GM21515 (cell line): ENCODE results near the gene PRCP.
"Not testable (repeated sequence)": the region's sequence is repeated elsewhere in the genome, so short reads cannot be mapped to it uniquely, and the experiment has no call there.

Experiments used
- ATAC-seq: cut with Tn5 transposase; IDR thresholded peaks from one replicate; pipeline ENCODE4 v1.9.1; 2021; ENCODE audit not compliant: unreplicated experiment

PRCP gene

DNA sequence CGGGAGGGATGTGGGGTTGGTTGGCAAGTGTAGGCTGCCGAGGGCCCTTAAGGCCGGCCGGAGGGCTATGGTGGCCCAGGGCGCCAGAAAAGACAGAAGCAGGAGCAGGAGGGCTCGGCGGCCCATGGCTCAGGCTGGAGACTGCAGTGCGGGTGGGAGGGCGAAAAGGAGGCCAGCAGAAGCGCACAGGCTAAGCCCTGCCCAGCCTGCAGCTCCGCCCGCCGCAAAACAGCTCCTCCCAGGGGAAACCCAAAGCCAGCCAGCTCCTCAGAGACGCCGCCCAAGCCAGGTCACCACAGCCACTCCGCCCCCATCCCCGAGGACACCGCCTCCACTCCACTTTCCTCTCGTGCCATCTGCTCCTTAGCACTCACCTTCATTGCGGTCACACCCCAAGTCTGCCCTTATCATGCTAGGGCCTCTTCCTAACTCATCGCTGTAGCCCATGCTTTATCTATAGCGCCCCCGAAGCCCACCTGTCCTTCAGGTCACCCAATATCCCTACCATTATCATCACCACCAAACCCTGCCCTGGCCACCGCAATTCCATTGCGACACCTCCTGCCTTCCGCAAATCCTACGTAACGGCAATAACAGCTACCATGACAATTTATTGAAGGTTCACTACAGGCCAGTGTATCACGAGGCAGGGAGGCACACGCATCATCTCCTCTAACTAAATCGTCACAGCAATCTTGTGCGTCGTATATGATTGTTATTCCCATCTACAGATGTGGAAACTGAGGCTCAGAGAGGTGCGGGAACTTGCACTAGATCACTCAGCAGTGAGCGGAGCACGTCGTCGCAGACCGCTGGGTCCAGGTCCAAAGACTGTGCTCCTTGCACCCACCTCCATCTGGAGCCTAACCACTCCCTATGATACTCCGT is at the start of gene PRCP:
Gene PRCP, minus strand, starts transcription at position 154 of the 888 bp plus-strand sequence. Its CDS starts 28 bp downstream, at position 126.
- peak; percentile 81 for ATAC-seq

DNA sequence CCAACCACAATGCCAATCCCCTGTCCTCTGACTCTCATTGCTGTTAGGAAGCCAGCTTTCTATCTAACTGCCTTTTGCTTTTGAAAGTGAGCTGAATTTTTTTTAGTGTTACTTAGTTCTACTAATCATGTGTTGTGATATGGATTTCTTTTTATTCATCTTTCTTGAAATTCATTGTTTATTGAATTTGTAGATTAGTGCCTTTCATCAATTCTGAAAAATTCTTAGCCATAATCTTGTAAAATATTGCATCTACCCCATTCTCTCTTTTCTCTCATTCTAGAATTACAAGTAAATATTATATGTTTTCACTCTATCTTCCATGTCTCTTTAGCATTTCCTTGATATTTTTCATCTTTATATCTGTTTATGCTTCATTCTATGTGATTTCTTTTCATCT is 49.1 kb upstream of the PRCP start:
- ATAC-seq, result no peak

DNA sequence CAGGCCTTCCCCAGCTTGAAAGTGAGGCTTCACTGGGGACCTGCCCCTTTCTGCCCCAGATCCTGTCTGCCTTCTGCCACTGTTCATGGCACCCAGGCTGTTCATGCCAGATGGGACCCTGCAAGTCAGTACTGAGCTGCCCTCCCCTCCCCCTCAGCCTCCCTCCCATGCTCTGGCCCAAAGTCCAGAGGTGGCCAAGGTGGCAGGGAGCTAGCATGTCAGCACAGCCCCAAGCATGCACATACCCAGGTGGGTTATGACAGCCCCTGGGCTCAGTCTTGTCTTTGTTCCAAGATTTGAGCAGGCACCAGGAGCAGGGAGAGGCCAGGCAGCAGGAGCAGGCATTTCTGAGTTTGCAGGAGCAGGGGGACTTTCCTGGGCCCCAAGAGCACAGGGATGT is 45.5 kb upstream of the PRCP start:
- no peak for ATAC-seq

DNA sequence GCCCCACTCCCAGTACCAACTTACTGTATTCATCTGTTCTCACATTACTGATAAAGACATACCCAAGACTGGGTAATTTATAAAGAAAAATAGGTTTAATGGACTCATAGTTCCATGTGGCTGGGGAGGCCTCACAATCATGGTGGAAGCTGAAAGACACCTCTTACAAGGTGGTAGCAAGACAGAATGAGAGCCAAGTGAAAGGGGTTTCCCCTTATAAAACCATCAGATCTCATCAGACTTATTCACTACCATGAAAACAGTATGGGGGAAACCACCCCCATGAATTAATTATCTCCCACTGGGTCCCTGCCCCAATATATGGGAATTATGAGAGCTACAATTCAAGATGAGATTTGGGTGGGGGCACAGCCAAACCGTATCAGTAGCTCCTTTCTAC is 44.8 kb upstream of the PRCP start:
- not testable (repeated sequence) for ATAC-seq

DNA sequence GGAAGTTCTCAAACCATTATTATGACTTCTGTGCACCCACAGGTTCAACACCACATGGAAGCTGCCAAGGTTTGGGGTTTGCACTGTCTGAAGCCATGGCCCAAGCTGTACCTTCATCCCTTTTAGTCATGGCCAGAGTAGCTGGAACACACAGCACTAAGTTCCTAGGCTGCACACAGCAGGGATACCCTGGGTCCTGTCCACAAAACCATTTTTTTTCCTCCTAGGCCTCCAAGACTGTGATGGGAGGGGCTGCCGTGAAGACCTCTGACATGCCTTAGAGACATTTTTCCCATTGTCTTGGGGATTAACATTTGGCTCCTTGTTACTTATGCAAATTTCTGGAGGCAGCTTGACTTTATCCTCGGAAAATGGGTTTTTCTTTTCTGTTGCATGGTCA is 44.0 kb upstream of the PRCP start:
- ATAC-seq, result no peak

DNA sequence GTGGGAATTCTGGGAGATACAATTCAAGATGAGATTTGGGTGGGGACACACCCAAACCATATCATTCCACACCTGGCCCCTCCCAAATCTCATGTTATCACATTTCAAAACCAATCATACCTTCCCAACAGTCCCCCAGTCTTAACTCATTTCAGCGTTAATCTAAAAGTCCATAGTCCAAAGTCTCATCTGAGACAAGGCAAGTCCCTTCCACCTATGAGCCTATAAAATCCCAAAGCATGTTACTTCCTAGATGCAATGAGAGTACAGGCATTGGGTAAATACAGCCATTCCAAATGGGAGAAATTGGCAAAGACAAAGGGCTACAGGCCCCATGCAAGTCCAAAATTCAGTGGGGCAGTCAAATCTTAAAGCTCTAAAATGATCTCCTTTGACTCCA is 43.2 kb upstream of the PRCP start:
- not testable (repeated sequence) for ATAC-seq

DNA sequence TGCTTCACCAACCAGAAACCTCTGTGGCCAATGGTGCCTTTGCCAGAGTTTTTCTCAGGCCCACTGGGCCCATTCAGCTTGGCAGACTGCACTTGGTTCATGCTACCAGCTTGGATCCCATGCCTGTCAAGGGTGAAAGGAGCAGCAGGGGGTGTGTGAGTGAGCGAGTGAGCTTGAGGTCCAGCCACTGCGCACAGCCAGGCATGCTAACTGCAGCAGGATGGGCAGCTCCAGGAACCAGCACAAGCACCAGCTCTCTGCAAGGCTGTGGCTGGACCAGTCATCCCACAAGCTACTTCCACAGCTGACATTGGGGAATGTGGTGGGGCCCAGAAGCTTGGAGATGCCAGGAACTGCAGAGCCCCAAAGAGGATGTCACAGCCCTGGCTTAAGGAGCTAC is 42.1 kb upstream of the PRCP start:
- no peak for ATAC-seq

DNA sequence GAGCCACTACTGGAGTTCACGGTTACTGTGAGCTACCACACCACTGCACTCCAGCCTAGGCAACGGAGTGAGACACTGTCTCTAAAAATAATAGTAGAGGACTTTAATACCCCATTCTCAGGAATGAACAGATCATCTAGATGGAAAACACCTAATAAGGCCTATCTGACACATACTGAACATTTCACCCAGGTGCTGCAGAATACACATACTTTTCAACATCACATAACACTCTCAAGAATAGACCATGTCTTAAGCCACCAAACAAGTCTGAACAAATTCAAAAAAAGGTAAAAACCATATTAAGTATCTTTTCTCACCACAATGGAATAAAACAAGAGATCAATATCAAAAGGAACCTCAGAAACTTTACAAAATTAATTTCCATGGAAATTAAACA is 39.2 kb upstream of the PRCP start:
- ATAC-seq, result no peak

DNA sequence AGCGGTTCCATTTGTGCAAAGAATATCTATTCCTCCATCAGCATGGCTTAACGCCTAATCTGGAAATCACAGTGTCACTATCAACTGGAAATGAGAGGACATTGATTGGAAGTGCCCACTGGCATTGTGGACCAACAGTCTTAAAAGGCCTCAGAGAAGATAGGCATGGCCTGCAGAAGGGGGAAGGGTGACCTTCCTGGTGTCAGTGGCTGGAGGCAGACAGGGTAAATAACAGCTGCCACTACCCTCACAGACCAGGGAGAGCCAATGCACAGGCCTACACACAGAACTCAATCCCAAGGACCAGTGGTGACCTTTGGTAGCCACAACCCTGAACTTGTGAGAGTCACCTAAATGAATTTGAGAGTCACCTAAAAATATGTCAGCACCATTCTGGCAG is 37.3 kb upstream of the PRCP start:
- ATAC-seq, result no peak

DNA sequence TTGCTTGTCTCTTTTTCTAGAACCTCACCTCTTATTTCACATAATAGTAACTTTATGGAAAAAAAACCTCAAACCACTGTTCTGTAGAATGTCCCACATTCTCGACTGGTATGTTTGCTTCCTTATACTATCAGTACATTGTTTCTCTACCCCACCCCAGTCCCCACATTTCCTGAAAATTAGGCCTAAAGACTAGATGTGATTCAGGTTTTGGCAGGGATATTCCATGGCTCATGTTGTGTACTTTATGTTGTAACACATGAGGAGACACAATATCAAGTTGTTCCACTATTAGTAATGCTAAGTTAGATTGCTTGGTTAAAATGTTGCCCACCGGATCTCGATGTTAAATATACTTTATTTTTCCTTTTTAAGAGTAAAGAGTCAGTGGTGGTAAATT is 36.0 kb upstream of the PRCP start:
- ATAC-seq, result no peak

DNA sequence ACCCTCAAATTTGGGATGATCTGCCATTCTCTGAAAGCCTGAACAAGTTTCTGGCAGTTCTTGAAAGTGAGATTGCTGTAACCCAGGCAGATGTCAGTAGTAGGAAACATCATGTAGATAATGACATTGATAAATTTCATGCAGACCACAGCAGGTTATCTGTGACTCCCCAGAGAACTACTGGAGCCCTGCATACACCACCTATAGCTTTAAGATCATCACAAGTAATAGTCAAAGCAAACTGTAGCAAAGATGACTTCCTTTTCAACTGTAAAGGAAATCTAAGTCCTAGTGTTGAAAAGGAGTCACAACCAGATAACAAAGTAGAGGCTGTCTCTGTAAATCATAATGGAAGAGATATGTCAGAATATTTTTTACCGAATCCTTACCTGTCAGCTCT is 32.3 kb upstream of the PRCP start:
- no peak for ATAC-seq

DNA sequence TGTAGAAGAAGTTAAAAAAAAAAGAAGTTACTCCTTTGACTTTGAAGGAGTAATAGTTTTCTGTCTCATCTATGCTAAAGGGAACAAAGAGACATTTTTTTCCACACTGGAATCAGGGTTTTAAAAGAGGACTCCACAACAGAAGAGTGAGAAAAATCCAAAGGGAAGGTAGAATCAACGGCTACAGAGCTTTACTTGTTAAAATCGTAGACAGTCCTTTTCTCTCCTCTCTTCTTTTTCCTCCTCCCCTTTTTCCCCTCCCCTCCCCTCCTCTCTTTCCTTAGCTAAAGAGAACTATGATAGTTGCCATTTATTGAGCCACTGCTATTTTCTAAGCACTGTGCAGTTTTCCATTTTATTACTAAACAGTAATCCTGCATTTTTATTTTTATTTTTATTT is 30.5 kb upstream of the PRCP start:
- ATAC-seq, result no peak

DNA sequence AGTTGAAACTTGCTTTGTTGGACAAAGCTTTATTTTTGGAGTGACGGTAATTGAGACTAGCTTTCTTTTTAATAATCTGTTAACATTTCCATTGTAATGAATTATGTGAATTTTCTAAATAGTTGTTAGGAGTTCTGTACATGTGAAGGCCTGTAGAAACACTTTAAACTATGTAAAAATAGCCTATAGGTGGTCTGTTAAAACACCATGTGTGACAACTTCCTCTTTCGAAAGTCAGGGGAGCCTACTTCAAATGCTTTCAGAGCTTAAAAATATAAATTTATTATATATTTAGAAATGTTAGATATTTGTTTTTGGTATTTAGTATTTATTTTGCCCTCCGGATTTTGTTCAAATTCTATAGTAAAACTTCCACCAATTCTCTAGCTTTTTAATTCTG is 30.0 kb upstream of the PRCP start:
- ATAC-seq, result no peak

DNA sequence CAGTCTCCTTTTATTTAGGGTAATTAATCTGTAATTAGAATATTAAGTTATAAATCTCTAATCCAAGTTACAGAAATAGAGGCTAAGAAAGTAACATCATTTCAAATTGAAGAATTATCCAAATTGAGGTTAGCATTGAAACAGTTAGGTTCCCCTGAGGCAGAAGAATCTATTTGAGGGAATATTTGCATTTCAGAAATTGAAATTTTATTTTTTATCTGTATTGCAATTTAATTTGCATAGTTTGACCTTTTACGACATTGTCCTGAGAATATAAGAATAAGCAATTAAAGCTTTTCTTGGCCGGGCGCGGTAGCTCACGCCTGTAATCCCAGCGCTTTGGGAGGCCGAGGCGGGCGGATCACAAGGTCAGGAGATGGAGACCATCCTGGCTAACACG is 28.9 kb upstream of the PRCP start:
- no peak for ATAC-seq

DNA sequence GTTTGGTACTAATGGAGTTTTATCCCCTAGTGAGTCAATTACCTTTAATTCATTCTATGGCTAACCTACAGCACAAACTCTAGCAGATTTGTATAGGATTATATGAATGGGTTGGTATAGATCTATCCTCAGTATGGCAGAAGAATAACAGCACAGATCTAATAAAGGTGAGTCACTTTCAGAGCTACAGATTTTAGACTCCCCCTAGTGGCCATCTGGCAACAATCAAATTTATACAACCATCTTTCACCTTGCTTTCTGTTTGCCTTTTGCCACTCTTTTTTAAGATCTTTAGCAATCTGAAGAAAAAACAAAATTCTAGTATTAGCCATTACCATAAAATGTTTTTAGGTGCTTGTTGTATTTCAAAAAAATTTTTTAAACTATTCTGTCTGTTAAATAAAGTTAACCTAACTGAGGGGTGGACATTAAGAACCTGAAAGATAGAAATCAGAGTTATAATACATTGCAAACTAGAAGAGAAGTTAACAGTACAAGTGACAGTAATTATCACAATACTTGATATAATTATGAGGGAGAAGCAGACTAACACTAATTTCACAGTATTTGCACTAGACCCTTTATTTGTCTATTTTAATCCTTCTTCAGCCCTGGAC is 27.1 kb upstream of the PRCP start:
- ATAC-seq, result peak; percentile 77

DNA sequence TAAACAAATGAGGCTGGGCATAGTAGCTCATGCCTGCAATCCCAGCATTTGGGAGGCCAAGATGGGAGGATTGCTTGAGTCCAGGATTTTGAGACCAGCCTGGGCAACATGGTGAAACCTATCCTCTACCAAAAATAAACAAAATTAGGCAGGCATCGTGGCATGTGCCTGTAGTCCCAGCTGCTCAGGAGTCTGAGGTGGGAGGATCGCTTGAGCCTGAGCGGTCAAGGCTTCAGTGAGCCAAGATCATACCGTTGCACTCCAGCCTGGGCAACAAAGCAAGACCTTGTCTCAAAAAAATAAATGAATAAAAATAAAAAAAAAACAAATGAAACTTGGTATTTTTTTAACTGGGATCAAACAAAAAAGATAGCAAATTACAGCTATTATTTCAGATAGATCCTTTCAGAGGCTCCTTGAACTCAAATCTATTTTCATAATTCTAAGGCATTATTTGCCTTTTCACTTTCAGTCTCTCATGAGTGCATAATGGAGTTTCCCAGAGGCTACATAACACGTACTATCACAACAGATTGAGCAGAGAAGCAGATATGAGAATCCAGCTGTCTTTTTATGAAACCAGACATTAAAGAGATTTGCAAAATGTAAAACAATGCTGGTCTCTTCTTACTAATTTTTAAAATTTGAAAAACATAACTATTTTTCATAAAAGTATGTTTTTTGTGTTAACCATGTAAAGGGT is 24.4 kb upstream of the PRCP start:
- no peak for ATAC-seq

DNA sequence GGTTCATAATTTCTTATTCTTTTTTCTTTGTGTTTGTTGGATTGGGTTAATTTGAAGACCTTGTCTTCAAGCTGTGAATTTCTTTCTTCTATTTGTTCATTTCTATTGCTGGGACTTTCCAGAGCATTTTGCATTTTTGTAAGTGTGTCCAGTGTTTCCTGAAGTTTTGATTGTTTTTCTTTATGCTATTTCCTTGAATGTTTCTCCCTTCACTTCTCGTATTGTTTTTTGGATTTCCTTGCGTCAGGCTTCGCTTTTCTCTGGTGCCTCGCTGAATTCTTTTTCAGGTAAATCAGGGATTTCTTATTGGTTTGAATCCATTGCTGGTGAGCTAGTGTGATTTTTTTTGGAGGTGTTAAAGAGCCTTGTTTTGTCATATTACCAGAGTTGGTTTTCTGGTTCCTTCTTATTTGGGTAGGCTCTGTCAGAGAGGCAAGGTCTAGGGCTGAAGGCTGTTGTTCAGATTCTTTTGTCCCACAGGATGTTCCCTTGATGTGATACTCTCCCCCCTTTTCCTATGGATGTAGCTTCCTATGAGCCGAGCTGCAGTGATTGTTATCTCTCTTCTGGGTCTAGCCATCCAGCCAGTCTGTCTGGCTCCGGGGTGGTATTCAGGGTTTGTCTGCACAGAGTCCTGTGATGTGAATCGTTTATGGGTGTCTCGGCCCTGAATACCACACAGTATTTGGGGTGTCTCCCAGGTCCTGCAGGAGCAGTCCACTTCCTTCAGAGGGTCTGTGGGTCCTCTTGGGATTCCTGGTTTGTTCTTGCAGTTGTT is 22.4 kb upstream of the PRCP start:
- ATAC-seq, result not testable (repeated sequence)

DNA sequence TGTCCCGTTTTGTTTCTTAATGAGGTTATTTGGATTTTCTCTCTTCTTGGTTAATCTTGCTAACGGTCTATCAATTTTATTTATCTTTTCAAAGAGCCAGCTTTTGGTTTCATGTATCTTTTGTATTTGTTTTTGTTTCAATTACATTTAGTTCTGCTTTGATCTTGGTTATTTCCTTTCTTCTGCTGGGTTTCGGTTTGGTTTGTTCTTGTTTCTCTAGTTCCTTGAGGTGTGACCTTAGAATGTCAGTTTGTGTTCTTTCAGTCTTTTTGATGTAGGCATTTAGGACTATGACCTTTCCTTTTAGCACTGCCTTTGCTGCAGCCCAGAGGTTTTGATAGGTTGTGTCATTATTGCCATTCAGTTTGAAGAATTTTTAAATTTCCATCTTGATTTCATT is 20.0 kb upstream of the PRCP start:
- ATAC-seq, result not testable (repeated sequence)

DNA sequence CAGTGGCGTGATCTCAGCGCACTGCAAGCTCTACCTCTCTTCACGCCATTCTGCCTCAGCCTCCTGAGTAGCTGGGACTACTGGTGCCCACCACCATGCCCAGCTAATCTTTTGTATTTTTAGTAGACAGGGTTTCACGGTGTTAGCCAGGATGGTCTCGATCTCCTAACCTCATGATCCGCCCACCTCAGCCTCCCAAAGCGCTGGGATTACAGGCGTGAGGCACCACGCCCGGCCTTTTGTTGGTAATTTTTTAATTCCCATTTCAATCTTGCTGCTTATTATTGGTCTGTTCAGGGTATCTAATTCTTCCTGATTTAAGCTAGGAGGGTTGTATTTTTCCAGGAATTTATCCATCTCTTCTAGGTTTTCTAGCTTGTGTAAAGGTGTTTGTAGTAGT is 19.6 kb upstream of the PRCP start:
- ATAC-seq, result not testable (repeated sequence)

DNA sequence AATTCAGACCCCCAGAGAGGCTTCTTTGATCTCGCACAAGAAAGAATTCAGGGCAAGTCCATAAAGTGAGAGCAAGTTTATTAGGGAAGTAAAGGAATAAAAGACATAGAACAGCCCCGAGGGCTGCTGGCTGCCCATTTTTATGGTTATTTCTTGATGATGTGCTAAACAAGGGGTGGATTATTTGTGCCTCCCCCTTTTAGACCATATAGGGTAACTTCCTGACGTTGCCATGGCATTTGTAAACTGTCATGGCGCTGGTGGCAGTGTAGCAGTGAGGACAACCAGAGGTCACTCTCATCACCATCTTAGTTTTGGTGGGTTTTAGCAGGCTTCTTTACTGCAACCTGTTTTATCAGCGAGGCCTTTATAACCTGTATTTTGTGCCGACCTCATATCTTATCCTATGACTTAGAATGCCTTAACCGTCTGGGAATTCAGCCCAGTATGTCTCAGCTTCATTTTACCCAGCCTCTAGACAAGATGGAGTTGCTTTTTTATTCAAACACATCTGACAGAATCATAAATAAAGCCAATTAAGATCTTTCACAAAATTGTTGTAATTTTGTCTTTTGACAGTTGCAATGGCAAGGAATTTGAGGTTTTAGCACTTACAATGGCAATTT is 8.9 kb upstream of the PRCP start:
- ATAC-seq, result no peak

DNA sequence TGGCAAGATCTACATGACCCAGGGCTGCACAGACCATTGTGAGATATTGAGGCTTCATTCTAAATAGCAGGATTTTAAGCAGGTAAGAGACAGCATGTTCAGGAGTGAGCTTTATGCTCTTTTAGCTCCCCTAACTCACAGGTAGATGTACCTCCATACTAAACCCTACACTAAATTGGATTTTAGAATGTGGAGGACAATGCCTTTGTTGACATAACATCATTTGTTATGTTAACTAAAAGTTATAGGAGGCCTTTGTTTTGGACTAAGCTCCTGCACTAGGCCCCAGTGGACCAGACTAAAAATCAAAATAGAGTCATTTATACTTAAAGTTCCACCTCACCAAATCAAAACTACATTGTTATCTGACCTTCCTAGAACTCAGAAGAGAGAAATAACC is 8.1 kb upstream of the PRCP start:
- no peak for ATAC-seq
